Activated CD4-positive, alpha-beta T cell treated with anti-CD3 and anti-CD28 coated beads for 36 hours (primary cell): ENCODE data around the gene SLC6A6. TPM values are rescaled to one million over a fixed set of nuclear protein-coding genes. Genes with fewer than 3 reads are reported as not detected.
A peak's percentile ranks its signal among the peaks of the same experiment; 100 is the strongest.

Source experiments
- ATAC-seq: fragments of 200-7000 bp; cut with Tn5 transposase; one replicate; pipeline ENCODE4 v1.10.0; 2021; ENCODE audit warnings: mild to moderate bottlenecking, moderate library complexity
- CTCF ChIA-PET: fragments of 350-600 bp; sonication (Branson Sonifier 250); formaldehyde crosslinking; loops from one replicate; lab custom pipeline; 2021; ENCODE audit warnings: antibody characterized with exemption; lab: Charles Lee
- POLR2A ChIA-PET: fragments of 350-600 bp; sonication (Branson Sonifier 250); formaldehyde crosslinking; loops from one replicate; lab custom pipeline; 2021; ENCODE audit warnings: antibody characterized with exemption, inconsistent platforms; lab: Charles Lee
- DNase-seq: peaks from one replicate; pipeline ENCODE4 v3.0.0-alpha.2; 2020
- H3K27ac Mint-ChIP-seq: one replicate; pipeline ENCODE4 v1.8.0; 2021; ENCODE audit warnings: mixed read lengths
- H3K27me3 Mint-ChIP-seq: one replicate; pipeline ENCODE4 v1.8.0; 2021; ENCODE audit warnings: mixed read lengths
- H3K36me3 Mint-ChIP-seq: one replicate; pipeline ENCODE4 v1.8.0; 2021; ENCODE audit warnings: low read depth, mixed read lengths
- H3K4me1 Mint-ChIP-seq: one replicate; pipeline ENCODE4 v1.8.0; 2021; ENCODE audit warnings: mixed read lengths
- H3K4me3 Mint-ChIP-seq: one replicate; pipeline ENCODE4 v1.8.0; 2021; ENCODE audit warnings: mild to moderate bottlenecking, moderate library complexity, mixed read lengths
- H3K9me3 Mint-ChIP-seq: one replicate; pipeline ENCODE4 v1.8.0; 2021; ENCODE audit warnings: low read depth, mixed read lengths
- intact Hi-C, 2 experiments: fragments of 100-400 bp; cut with DNase I in 1 of 2; cut with micrococcal nuclease in 1 of 2; formaldehyde crosslinking; loops; one replicate each; pipeline versions ENCODE4 v1.14.2 to v1.15.1; 2022 to 2024; cut with DNase I, micrococcal nuclease
- total RNA-seq, 2 experiments: library from RNA; stranded (reverse); gene quantifications; one replicate each; pipeline ENCODE4 v1.2.3, GENCODE V29; 2021

Gene SLC6A6
- total RNA-seq, 2 experiments from 2014 or later = 51.7 to 54.2 TPM

GRCh38 chr3:14446988-14447570 is 44.7 kb downstream of the SLC6A6 start:
- no peak for DNase-seq
- H3K4me3 Mint-ChIP-seq = no peak overlapping the region
- peaks cover 48% of the 10 kb centered on the region for H3K36me3 Mint-ChIP-seq
- no peak overlapping the region for H3K27ac Mint-ChIP-seq
- peaks cover 10% of the 10 kb centered on the region for H3K4me1 Mint-ChIP-seq
- CTCF ChIA-PET = interaction anchor here (1.5 kb wide), 1 partner anchor 11 kb away, joined by 4 read pairs; no protein-coding TSS in a partner anchor
- intact Hi-C loops = no loop called here
- ATAC-seq = no peak
- H3K9me3 Mint-ChIP-seq = no peaks in the 10 kb centered on the region
- POLR2A ChIA-PET = no interaction called here
- H3K27me3 Mint-ChIP-seq = no peaks in the 10 kb centered on the region

GRCh38 chr3:14448063-14448462 is 45.7 kb downstream of the SLC6A6 start:
- H3K4me1 Mint-ChIP-seq = peaks cover 10% of the 10 kb centered on the region
- POLR2A ChIA-PET = no interaction called here
- intact Hi-C loops = no loop called here
- ATAC-seq (no peak), DNase-seq (no peak)
- no peak overlapping the region for H3K27ac Mint-ChIP-seq
- no peaks in the 10 kb centered on the region for H3K27me3 Mint-ChIP-seq
- CTCF ChIA-PET = interaction anchor here (0.7 to 1.5 kb wide), 3 partner anchors 10 to 44 kb away, joined by 3 to 4 read pairs (median 3); no protein-coding TSS in a partner anchor
- H3K9me3 Mint-ChIP-seq = no peaks in the 10 kb centered on the region
- no peak overlapping the region for H3K4me3 Mint-ChIP-seq
- H3K36me3 Mint-ChIP-seq = peaks cover 50% of the 10 kb centered on the region

GRCh38 chr3:14448756-14449727 is 46.6 kb downstream of the SLC6A6 start:
- H3K27me3 Mint-ChIP-seq = no peaks in the 10 kb centered on the region

DNA sequence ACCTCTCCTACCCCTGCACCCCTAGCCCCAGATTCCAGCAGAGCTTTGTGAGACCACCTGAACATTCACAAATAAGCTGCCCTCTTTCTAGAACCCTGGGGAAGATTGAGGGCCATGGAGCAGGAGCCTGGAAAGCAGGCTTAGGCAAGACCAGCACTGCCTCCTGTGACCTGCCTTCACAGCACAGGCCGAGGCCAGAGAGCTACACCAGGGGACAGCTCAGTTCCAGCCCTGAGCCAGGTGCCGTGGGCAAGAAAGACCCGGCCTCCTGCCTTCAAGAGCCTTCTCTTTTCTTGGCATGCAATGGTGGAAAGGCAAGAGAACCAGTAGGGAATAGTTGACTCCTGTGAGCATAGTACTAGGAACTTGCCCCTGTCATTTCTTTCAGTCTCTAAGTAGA is 48.1 kb downstream of the SLC6A6 start:
- DNase-seq = no peak
- no peaks in the 10 kb centered on the region for H3K27me3 Mint-ChIP-seq
- ATAC-seq = no peak
- peaks cover 10% of the 10 kb centered on the region for H3K4me1 Mint-ChIP-seq
- H3K4me3 Mint-ChIP-seq = no peak overlapping the region
- H3K36me3 Mint-ChIP-seq = peaks cover 50% of the 10 kb centered on the region
- no peaks in the 10 kb centered on the region for H3K9me3 Mint-ChIP-seq
- CTCF ChIA-PET = interaction anchor here (0.7 kb wide), 1 partner anchor 12 kb away, joined by 3 read pairs; no protein-coding TSS in a partner anchor
- intact Hi-C loops = no loop called here
- H3K27ac Mint-ChIP-seq = no peak overlapping the region
- POLR2A ChIA-PET = no interaction called here

More at GRCh38 chr3:14448756-14449727, 46.6 kb downstream of the SLC6A6 start:
- Mint-ChIP-seq H3K4me3 (no peak overlapping the region), H3K9me3 (no peaks in the 10 kb centered on the region), H3K4me1 (peaks cover 10% of the 10 kb centered on the region), H3K27ac (peak overlapping the region; percentile 52), H3K36me3 (peaks cover 52% of the 10 kb centered on the region)
- no peak for DNase-seq
- intact Hi-C loops = no loop called here
- peak; percentile 53 for ATAC-seq
- CTCF ChIA-PET = interaction anchor here (0.6 to 1.2 kb wide), 2 partner anchors 18 to 74 kb away, joined by 3 read pairs; no protein-coding TSS in a partner anchor
- POLR2A ChIA-PET = no interaction called here

- H3K27ac Mint-ChIP-seq = no peak overlapping the region
- no peak overlapping the region for H3K4me3 Mint-ChIP-seq
- intact Hi-C loops = no loop called here
- ChIA-PET POLR2A (interaction anchor here (0.7 kb wide), 1 partner anchor 9 kb away, joined by 3 read pairs; no protein-coding TSS in a partner anchor), CTCF (interaction anchor here (1.3 to 1.8 kb wide), 2 partner anchors 190 to 247 kb away, joined by 3 to 4 read pairs; no protein-coding TSS in a partner anchor)
- peaks cover 10% of the 10 kb centered on the region for H3K4me1 Mint-ChIP-seq
- no peaks in the 10 kb centered on the region for H3K9me3 Mint-ChIP-seq
- H3K27me3 Mint-ChIP-seq = no peaks in the 10 kb centered on the region
- ATAC-seq (no peak), DNase-seq (no peak)
- H3K36me3 Mint-ChIP-seq = peaks cover 45% of the 10 kb centered on the region
Measured at GRCh38 chr3:14450922-14451606, 48.7 kb downstream of the SLC6A6 start.

DNA sequence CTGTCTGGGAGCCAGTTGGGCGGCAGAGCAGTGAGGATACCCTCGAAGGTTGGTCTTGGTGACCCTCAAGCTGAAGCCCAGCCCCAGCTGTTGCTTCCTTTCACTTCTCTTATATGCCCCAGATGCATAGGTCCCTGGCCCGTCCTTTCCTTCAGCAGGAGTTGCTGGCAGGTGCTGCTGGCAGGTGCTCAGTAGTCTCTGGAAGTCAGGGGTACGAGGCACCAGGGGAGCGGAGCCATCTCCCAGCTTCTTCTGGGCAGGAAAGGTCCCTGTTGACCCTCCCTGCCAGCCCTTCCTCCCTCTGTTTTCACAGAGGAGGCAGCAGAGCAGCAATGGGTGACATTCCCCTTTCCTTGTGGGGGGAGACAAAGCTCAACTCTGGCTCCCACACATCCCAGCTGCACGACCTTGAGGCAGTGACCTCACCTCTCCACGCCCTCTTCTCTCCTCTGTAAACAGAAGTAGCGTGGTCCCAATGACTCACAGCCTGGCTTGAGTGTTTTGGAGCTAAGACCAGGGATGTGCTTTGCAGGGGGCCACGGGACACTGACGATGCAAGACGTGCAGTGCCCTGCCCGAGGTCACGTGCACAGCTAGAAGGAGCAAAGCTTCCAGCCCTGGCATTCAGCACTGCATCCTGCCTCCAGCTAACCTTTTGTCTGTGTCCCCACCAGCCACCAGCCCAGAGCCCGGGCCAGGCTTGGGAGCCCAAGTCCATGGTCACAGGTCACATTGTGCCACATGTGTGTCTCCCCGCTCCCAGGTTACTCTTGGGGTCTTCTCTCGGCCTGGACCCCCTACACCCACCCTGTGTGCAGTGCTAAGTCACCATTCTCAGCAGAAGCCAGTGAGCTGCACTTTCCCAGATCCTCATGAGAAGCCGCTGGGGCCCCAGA is 49.7 kb downstream of the SLC6A6 start:
- Mint-ChIP-seq H3K4me1 (peaks cover 10% of the 10 kb centered on the region), H3K27me3 (no peaks in the 10 kb centered on the region), H3K4me3 (no peak overlapping the region), H3K27ac (no peak overlapping the region), H3K9me3 (no peaks in the 10 kb centered on the region), H3K36me3 (peaks cover 34% of the 10 kb centered on the region)
- ATAC-seq (no peak), DNase-seq (no peak)
- intact Hi-C loops = no loop called here
- ChIA-PET CTCF (interaction anchor here (1.3 to 1.8 kb wide), 2 partner anchors 192 to 248 kb away, joined by 3 to 4 read pairs; no protein-coding TSS in a partner anchor), POLR2A (interaction anchor here (0.7 kb wide), 1 partner anchor 10 kb away, joined by 3 read pairs; no protein-coding TSS in a partner anchor)

DNA sequence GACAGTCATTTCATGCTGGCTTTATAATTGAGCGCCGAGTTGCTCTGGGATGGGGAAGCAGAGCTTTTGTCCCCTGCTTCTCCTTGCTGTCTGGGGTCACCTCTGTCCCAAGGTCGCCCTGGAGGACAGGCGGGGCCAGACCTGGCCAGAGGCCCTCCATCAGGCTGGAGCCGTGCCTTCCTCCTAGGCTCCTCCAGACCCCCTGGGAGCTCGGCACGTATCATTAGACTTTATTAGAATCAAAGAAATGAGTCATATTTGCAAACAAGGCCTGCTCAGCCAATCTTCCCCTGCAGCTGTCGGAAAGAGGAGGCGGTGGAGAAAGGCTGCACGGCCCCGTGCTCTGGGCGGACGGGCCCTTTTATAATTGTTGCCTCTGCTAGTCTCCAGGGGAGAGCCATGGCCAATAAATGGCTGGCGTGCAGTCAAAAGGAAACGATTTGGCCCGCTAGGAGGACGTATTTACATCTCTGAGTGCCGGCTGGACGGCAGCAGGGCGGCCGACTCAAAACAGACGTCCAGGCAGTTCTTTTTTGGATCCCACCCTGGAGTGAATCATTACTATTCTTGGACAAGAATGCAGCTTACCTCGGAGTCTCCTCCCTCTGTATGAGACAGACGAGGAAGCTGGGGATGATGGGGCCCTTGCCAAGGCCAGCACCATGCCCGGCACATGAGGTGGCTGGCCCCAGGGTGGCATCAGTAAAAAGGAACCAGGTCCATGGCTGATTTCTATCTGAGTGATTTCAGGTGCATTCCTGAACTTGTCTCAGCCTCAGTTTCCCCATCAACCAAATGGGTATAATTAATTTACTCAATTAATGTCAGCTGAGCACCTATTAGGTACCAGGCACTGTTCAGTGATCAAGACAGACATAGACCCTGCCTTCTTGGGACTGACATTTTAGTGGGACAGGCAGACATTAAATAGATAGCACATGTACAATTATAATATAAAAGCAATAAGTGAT is 50.6 kb downstream of the SLC6A6 start:
- Mint-ChIP-seq H3K36me3 (peaks cover 28% of the 10 kb centered on the region), H3K4me3 (no peak overlapping the region), H3K27me3 (no peaks in the 10 kb centered on the region), H3K4me1 (peaks cover 14% of the 10 kb centered on the region), H3K27ac (no peak overlapping the region), H3K9me3 (no peaks in the 10 kb centered on the region)
- ChIA-PET CTCF (interaction anchor here (1.8 kb wide), 1 partner anchor 249 kb away, joined by 4 read pairs; no protein-coding TSS in a partner anchor), POLR2A (no interaction called here)
- intact Hi-C loops = no loop called here
- DNase-seq (no peak), ATAC-seq (no peak)

- H3K27ac Mint-ChIP-seq = no peak overlapping the region
- peaks cover 21% of the 10 kb centered on the region for H3K36me3 Mint-ChIP-seq
- H3K27me3 Mint-ChIP-seq = no peaks in the 10 kb centered on the region
- DNase-seq (no peak), ATAC-seq (no peak)
- no peaks in the 10 kb centered on the region for H3K9me3 Mint-ChIP-seq
- intact Hi-C loops = no loop called here
- ChIA-PET POLR2A (no interaction called here), CTCF (interaction anchor here (1.4 kb wide), 1 partner anchor 52 kb away, joined by 3 read pairs; the partner anchor contains the start of gene SLC6A6)
- peaks cover 15% of the 10 kb centered on the region for H3K4me1 Mint-ChIP-seq
- H3K4me3 Mint-ChIP-seq = no peak overlapping the region
Measured at GRCh38 chr3:14453876-14454638, 51.7 kb downstream of the SLC6A6 start.

DNA sequence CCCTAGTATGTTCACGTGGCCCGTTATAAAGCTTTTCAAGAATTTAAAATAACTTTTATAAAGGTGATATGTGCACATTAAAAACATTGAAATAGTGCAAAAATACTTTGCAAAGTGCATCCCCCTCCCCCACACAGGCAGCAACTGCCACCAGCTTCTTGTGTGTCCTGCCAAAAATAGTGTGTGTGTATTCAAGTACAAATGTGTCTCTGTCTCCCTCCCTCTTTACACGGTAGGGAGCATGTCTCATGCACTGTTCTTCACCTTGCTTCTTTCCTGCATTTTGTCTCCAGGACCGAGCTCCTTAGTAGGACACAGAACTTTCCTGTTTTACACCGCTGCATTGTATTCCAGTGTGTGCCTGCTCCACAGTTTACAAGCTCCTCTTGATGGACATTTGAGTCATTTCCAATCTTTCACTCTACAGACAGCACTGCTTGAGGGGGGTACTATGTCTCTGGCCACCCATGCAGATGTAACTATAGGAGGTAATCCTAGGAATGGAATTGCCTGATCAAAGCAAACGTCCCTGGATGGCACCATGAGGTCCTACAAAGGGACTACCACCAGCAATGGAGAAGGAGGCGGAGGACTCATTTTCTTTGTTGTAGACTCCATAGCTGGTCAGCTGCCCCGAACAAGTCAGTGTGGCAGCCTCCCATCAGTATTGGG is 52.4 kb downstream of the SLC6A6 start:
- no peak for ATAC-seq
- Mint-ChIP-seq H3K4me3 (no peak overlapping the region), H3K27ac (no peak overlapping the region), H3K4me1 (peaks cover 16% of the 10 kb centered on the region), H3K36me3 (peaks cover 24% of the 10 kb centered on the region), H3K9me3 (no peaks in the 10 kb centered on the region), H3K27me3 (no peaks in the 10 kb centered on the region)
- ChIA-PET CTCF (interaction anchor here (1.4 kb wide), 1 partner anchor 53 kb away, joined by 3 read pairs; the partner anchor contains the start of gene SLC6A6), POLR2A (no interaction called here)
- DNase-seq = no peak
- intact Hi-C loops = no loop called here
